Measurements from ENCODE around the gene KIF7.

The KIF7 gene

DNA sequence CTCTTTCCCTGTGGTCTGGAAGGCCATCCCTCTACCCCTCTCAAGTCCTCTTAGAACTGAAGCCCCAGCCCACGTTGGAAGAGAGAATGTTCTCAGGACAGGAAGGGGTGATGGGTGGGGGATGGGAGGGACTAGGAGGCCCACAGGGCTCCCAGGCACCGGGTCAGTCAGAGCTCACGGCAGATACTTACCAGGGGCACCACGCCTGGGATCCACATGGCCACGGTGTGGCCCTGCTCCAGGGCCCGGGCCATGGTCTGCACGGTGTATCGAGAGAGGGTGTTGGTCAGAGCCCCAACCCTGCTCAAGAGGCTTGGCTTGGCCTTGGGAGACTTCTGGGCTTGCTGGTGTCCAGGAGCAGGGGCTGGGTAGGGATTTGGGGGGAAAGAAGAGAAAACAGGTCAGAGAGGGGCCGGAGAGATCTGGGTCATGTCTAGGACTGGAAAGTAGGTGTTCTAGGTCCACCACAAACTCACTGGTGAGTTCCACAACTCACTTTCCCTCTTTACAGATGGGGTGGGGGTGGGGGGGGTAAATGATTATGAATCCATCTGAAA lies 14.1 kb upstream of the KIF7 start:
- DNase-seq (ENCODE audit: low read depth) = no peak

DNA sequence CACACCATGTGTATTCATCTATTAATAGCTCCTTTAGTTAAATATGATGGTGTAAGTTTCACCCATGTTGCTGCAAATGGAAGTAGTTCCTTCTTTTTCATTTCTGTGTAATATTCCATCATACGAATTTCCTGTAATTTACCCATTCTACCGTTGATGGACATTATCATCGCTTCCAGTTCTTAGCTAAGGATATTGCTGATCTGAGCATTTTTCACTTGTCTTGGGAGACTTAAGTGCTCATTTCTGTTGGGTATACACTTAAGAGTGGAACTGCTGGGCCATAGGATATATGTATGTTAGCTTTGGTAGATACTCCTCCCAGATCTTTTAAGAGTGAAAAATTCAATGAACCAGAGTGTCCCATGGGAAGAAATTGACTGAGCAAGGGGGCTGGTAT lies 12.9 kb upstream of the KIF7 start:
- no peak for DNase-seq (ENCODE audit: low read depth)

DNA sequence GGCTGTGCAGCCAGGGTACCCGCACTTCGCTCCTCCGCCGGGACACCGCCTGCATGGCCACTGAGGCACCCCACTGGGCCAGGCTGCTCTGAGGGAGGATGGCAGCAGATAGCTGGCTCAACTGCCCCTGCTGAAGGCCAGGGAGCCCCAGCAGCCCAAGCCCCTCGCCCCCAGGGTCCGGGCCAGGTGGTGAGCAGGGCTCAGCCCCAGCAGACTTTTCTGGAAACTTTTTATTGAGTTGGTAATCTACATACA lies 12.4 kb upstream of the KIF7 start:
- no peak for DNase-seq (ENCODE audit: low read depth)

GRCh38 chr15:89666858-89667705 lies 11.8 kb upstream of the KIF7 start:
- no peak for DNase-seq (ENCODE audit: low read depth)

DNA sequence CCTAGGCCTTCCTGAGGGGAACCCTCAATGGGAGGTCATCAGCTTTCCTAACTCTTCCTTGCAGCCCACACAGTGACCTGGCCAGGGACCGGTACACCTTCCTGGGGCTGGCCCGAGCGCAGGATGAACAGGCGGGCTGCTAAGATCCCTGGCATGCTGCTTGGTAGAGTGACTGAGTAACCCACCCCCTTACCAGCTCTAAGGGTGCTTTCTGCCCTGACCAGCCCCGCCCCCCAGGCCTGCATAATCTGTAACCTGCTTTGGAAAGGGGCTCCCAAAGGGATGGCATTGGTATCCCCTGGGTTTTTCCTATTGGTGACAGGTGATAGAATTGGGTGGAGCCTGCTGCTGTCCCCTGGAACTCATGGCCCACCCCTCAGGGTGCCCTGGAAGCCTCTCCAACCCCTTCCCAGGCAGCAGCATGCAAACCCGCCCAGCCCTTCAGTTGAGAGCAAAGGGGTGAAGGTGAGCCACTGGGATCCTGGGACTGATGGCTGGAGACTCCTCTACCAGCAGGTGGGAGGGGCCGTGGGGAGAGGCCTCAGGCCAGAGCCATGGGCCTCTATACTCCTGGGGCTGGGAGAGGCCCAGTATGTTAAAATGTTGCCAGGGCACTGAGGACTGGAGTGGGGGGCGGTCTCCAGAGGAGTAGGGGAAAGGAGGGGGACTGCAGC lies 11.1 kb upstream of the KIF7 start:
- no peak for DNase-seq (ENCODE audit: low read depth)

DNA sequence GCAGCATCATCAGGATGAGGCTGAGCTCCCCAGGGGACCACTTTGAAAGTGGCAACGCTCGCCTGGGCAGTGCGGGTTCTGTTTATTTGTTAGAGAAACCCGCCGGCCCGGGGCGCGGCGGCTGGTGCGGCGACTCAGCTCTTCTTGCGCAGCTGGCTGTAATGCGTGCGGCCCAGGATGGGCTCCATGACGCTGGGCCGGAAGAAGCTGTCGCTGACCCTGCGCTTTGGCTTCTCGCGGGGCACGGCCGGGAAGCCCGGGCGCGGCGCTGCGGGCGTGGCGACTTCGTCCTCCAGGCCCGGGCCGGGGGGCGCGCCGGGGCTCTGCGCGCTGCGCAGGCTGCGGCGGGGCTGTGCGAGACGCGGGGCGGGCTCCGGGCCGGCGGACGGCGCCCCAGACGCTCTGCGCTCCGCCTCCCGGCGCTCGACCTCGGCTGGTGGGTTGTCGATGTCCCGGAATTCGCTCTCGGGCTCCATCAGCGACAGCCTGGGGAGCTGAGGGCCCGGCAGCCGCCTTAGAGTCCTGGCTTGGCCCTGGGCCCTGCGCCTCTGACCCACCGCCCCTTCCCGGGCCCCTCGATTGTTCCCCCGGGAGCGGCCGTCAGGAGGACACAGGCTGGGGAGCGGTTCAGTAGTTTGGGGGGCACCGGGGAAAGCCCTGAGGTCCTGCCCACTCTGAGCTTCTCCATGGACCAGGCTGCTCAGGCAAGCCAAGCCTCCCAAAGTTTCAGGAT lies 10.3 kb upstream of the KIF7 start:
- DNase-seq (ENCODE audit: low read depth) = no peak

- DNase-seq (ENCODE audit: low read depth) = no peak
These were observed 9.4 kb upstream of the KIF7 start for GRCh38 chr15:89664441-89665350.

GRCh38 chr15:89662893-89663626 lies 7.8 kb upstream of the KIF7 start:
- no peak for DNase-seq (ENCODE audit: low read depth)

DNA sequence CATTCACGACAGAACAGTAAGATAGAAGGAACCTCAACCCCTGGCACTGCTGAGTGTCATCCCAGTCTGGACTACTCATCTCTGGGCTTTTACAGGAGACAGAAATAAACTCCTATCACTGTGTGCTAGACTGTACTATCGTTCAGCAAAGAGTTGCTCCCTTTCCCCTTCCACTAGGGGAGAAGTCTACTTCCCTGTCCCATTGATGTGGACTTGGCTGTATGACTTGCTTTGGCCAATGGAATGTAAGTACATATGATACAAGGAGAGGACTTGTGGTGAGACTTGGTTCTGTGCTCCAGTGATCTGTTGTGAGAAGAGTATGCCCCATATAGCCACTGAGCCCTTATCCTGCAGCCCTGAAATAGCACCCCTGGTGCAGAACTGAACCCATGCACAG lies 5.3 kb upstream of the KIF7 start:
- DNase-seq (ENCODE audit: low read depth) = no peak

GRCh38 chr15:89659295-89659694 lies 4.0 kb upstream of the KIF7 start:
- DNase-seq (ENCODE audit: low read depth) = no peak

DNA sequence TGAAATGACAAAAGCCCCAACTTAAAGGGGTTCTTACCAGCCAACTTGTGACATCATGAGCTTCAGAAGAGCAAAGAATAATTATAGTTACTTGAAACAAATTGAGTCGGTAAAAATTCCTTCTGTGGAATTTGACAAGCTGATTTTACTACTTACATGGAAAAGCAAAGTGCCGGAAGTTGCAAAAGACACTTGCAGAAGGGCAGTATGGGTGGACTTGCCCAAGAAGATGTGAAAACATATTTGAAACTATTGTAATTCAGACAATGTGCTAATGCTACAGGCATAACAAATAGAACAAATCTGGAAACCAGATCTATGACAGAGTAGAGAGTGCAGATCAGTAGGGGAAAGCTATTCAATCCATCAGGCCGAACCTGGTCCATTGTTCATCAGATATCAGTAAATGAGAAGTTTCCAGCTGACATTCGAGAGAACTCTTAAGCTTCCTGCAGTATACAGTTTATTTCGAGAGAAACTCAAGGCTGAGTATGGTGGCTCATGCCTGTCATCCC lies 2.5 kb upstream of the KIF7 start:
- DNase-seq (ENCODE audit: low read depth) = no peak

GRCh38 chr15:89656116-89656815 lies 999 bp upstream of the KIF7 start:
- DNase-seq (ENCODE audit: low read depth) = no peak

DNA sequence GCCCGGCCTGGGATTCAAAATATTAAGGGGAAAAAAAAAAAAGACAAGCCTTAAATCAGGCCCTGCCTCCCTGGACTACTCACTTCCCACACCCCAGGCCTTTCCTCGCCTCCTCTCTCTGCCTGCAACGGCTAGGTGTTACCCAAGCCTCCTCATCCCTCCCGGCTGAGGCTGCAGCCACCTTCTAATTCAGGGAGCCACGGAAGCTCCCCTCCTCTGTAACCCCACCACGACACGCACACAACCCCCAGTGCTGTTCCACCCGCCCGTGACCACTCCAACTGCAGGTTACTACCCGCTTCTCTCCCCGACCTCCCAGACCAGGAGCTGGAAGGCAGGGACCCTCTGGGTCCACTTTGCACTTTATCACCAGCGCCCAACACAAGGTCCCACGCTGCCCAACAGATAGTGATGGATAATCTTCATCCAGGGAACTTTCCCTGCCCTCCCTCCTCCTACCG lies 936 bp downstream of the KIF7 start:
- no peak for DNase-seq (ENCODE audit: low read depth)

- DNase-seq (ENCODE audit: low read depth) = no peak
These were observed 1.7 kb downstream of the KIF7 start for GRCh38 chr15:89653578-89653977.

DNA sequence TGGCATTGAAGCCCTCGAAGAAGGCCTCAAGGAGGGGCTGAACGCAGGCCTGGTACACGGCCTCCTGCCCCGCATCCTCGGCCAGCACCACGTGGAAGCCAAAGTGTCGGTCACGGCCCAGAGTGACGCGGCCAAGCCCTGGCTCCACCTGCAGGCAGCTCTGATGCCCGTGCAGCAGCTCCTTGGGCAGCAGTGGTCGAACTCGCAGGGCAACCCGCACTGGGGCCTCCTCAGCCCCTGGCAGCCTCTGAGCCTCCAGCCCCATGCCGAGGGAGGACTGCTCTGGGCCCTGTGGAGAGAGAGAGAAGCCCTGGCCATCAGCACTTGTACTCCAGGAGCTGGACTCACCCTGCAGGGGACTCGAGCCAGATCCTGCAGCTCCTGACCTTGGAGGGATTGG lies 2.6 kb downstream of the KIF7 start:
- DNase-seq (ENCODE audit: low read depth) = no peak

- DNase-seq (ENCODE audit: low read depth) = no peak
These were observed 3.1 kb downstream of the KIF7 start for GRCh38 chr15:89652131-89652530.

- DNase-seq (ENCODE audit: low read depth) = no peak
These were observed 5.6 kb downstream of the KIF7 start for GRCh38 chr15:89649716-89650115.

DNA sequence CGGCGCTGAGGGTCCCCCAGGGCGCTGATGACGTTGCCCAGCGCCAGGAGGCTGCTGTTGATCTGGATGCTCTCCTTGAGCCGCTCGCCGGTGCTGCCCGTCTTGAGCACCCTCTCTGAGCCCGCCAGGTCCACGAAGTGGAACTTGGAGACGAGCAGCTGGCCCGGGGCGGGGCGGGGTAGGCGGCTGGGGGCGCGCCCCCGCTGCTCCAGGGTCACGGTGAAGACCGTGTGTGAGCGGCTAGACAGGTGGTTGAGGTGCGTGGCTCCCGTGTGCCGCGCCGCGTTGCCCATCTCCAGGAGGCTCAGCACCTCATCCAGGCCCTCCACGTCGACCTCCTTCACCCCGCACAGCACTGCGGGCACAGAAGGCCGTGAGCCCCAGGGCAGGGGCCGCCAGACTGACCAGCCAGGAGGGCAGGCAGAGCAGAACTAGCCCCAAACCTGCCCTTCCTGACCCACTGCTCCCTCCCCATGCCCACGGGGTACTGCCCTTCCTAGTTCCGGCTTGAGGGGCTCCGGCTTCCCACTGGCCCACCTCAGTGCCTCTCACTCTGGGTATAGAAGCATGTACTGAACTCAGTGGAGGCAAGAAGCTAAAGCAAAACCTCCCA lies 6.1 kb downstream of the KIF7 start:
- no peak for DNase-seq (ENCODE audit: low read depth)

DNA sequence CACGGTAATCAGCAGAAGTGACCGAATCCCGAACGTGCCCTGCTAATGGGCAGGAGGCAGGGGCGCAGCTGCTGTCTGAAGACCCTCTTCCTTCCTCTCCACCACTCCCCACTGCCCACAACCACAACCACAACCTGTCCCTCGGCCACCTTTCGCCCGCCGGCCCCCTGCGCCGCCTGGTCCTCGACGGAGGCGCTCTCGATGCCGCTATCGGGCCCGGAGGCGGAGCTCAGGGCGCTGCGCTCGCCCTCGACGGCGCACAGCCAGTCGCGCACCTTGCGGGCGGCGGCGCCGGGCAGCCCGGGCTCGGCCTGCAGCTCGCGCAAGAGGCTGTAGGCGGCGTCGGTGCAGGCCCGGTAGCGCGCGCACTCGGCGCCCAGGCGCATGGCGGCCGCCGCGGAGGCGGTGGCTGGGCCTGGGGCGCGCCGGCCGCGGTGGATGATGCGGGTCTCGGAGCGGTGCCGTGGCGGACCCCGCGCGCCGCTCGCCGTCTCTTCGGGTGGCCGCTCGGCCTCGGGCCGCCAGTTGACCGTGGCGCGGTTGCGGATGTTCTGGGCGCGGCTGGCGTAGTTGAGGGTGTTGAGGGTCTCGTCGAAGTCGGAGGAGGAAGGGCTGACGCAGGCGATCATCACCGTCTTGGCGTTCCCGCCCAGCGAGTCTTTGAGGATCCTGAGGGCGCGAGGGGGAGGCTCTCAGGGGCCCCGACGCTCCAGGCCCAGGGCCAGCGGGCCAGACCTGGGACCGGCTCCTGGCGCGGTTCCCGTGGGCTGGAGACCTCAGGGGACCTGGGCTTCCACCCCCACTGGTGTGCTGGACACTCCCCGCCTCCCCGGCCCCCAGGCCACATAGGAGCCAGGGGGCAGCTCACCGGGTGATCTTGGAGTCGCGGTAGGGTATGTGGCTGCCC lies 6.9 kb downstream of the KIF7 start:
- no peak for DNase-seq (ENCODE audit: low read depth)

Measured in activated T-helper 9 cell treated with anti-CD3 and anti-CD28 coated beads, Interleukin-2, amount 50 U/mL, for 16 hours (primary cell).